T-helper 2 cell treated with Interferon-gamma antibody and Interleukin-4, amounts not matched to agents 5 μg/mL and 100 μg/mL, for 36 hours (primary cell): ENCODE measurements around the gene FGF2.

ENCODE experiments used
- DNase-seq: peaks from one replicate; pipeline ENCODE4 v3.0.0; 2021; ENCODE audit warnings: low spot score
- H3K27ac Mint-ChIP-seq: one replicate; pipeline ENCODE4 v1.8.0; 2021; ENCODE audit warnings: mild to moderate bottlenecking, mixed read lengths
- H3K27me3 Mint-ChIP-seq: one replicate; pipeline ENCODE4 v1.8.0; 2021; ENCODE audit warnings: low read depth, mixed read lengths
- H3K36me3 Mint-ChIP-seq: one replicate; pipeline ENCODE4 v1.8.0; 2021; ENCODE audit warnings: low read depth, mixed read lengths
- H3K4me1 Mint-ChIP-seq: one replicate; pipeline ENCODE4 v1.8.0; 2021; ENCODE audit warnings: low read depth, mixed read lengths
- H3K4me3 Mint-ChIP-seq: one replicate; pipeline ENCODE4 v1.8.0; 2022; ENCODE audit warnings: mild to moderate bottlenecking, moderate library complexity, mixed read lengths
- H3K9me3 Mint-ChIP-seq: one replicate; pipeline ENCODE4 v1.8.0; 2021; ENCODE audit warnings: mixed read lengths

Gene FGF2

GRCh38 chr4:122873146-122873545 lies 46.5 kb downstream of the FGF2 start:
- Mint-ChIP-seq H3K27ac (no peak overlapping the region), H3K36me3 (no peaks in the 10 kb centered on the region), H3K4me1 (peaks cover 4% of the 10 kb centered on the region), H3K27me3 (peaks cover 37% of the 10 kb centered on the region), H3K4me3 (no peak overlapping the region), H3K9me3 (no peaks in the 10 kb centered on the region)
- DNase-seq = no peak

- Mint-ChIP-seq H3K4me1 (no peaks in the 10 kb centered on the region), H3K4me3 (no peak overlapping the region), H3K27me3 (peaks cover 37% of the 10 kb centered on the region), H3K9me3 (no peaks in the 10 kb centered on the region), H3K36me3 (no peaks in the 10 kb centered on the region), H3K27ac (no peak overlapping the region)
- DNase-seq = no peak
Measured at GRCh38 chr4:122873821-122874593, 47.4 kb downstream of the FGF2 start.

DNA sequence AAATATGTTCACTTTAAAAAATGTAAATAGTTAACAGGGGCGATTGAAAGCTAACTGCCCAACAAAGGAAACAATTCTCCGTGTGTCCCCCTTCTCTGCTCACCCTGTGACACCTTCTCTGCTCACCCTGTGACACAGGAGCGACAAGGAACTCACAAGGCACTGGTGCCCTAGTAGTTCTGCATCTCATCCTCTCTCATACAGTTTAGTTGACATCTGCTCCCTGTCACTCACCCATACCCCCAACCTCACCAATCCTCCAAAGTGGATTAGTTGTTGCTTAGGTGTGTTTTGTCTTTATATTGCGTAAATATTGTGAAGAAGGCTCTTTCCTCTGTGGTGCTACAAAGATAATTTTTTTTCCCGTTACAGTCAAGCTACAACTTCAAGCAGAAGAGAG lies 49.3 kb downstream of the FGF2 start:
- Mint-ChIP-seq H3K27me3 (peaks cover 23% of the 10 kb centered on the region), H3K4me3 (no peak overlapping the region), H3K9me3 (peaks cover 3% of the 10 kb centered on the region), H3K27ac (no peak overlapping the region), H3K36me3 (peaks cover 3% of the 10 kb centered on the region), H3K4me1 (no peaks in the 10 kb centered on the region)
- DNase-seq = no peak

DNA sequence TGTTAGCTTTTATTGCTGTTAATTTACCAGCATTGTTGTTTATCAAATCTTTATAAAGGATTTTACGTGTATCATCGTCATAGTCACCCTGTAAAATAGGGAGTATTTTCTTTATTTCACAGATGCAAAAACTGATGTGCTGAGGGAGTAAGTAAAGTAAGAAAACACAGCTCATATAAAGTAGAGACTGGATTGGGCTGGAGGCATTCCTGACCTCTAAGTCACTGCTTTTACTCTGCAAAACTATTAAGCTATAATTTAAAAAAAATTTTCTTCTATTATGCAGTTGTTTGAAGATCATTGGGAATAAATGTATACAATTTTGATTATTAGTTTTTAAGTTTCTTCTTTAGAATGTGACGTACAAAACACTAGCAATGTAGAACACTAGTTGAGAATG lies 49.8 kb downstream of the FGF2 start:
- Mint-ChIP-seq H3K36me3 (peaks cover 7% of the 10 kb centered on the region), H3K4me3 (no peak overlapping the region), H3K27me3 (peaks cover 22% of the 10 kb centered on the region), H3K4me1 (no peaks in the 10 kb centered on the region), H3K9me3 (peaks cover 7% of the 10 kb centered on the region), H3K27ac (no peak overlapping the region)
- DNase-seq = no peak

- Mint-ChIP-seq H3K4me1 (no peaks in the 10 kb centered on the region), H3K4me3 (no peak overlapping the region), H3K27me3 (peaks cover 3% of the 10 kb centered on the region), H3K27ac (no peak overlapping the region), H3K9me3 (peaks cover 10% of the 10 kb centered on the region), H3K36me3 (peaks cover 10% of the 10 kb centered on the region)
- DNase-seq = no peak
Measured at GRCh38 chr4:122879001-122879400, 52.4 kb downstream of the FGF2 start.

- Mint-ChIP-seq H3K36me3 (peaks cover 10% of the 10 kb centered on the region), H3K27ac (no peak overlapping the region), H3K4me1 (no peaks in the 10 kb centered on the region)
Measured at GRCh38 chr4:122882857-122883735, 56.5 kb downstream of the FGF2 start.

DNA sequence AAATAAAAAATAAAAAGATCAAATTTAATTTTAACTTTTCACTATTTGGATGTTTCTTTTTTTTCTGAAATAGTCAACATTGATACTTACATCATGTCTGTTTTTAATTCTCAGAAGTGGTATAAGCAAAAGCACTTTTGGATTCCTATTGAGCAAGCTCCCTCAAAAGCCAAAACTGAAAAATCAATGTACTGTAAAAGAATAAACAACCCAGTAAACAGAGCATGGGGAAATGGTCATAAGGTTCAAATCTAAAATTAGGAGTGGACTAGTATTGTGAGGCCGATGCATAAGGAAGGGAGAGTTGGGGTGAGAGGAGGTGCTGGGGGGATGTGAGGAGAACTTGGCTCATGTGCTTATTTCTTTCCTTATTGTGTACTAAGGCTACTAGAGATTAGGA lies 57.9 kb downstream of the FGF2 start:
- no peak overlapping the region for H3K27ac Mint-ChIP-seq
- no peak for DNase-seq
- H3K4me3 Mint-ChIP-seq = no peak overlapping the region
- H3K27me3 Mint-ChIP-seq = no peaks in the 10 kb centered on the region
- peaks cover 10% of the 10 kb centered on the region for H3K9me3 Mint-ChIP-seq
- H3K36me3 Mint-ChIP-seq = peaks cover 13% of the 10 kb centered on the region
- no peaks in the 10 kb centered on the region for H3K4me1 Mint-ChIP-seq

More at GRCh38 chr4:122882857-122883735, 56.5 kb downstream of the FGF2 start:
- no peak for DNase-seq
- Mint-ChIP-seq H3K27me3 (no peaks in the 10 kb centered on the region), H3K9me3 (peaks cover 10% of the 10 kb centered on the region), H3K4me3 (no peak overlapping the region)

DNA sequence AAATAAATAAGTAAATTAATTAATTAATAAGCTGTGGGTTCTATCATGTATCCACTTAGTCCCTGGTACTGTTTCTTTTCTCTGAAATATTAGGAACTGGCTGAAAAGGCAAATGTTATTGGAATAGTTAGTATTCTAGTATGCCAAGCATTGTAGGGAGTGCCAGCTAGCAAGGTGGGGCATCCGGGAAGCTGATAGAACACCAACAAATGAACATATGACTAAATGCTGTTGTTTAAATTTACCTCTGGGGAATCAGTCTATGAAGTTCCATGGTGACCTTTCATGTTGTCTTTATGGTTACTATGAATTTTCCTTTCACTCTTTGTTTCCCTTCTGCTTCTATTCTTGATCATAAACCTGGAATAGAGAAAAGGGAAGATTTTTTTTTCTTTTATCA lies 63.1 kb downstream of the FGF2 start:
- H3K4me3 Mint-ChIP-seq = no peak overlapping the region
- no peak for DNase-seq

DNA sequence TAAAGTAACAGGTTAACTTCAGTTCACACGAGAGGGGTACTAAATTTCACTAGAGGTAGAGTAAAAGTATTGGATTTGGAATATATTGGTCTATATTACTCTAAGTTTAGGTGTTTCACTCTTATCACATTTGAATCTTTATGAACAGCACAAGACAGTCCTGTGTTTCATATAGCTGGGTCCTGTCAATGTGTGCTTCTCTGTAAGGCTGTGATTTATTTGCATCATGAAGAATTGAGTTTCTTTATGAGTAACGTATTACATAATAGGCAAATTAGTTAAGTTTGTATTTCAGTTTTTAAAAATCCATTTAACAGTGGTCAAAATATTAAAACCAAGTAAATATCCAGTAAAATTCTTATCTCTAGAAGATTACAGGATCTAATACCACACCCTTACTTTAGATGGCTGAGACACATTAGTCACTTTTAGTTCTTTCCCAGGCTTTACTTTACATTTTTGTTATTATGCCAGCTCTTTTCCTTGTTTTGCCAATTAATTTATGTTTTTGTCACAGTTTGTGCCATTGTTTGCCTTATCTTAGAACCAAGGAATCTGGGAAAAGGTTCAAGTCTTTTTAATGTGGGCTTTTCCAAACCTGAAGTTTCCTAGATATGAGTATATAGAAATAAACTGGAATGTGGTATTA lies 63.6 kb downstream of the FGF2 start:
- no peak for DNase-seq
- Mint-ChIP-seq H3K4me1 (no peaks in the 10 kb centered on the region), H3K36me3 (peaks cover 7% of the 10 kb centered on the region), H3K4me3 (no peak overlapping the region), H3K27me3 (no peaks in the 10 kb centered on the region), H3K9me3 (no peaks in the 10 kb centered on the region), H3K27ac (no peak overlapping the region)

More for the DNA sequence above, 63.1 kb downstream of the FGF2 start:
- Mint-ChIP-seq H3K27me3 (no peaks in the 10 kb centered on the region), H3K27ac (no peak overlapping the region), H3K9me3 (no peaks in the 10 kb centered on the region), H3K4me1 (no peaks in the 10 kb centered on the region), H3K36me3 (peaks cover 7% of the 10 kb centered on the region)

- peaks cover 7% of the 10 kb centered on the region for H3K36me3 Mint-ChIP-seq
- H3K4me1 Mint-ChIP-seq = no peaks in the 10 kb centered on the region
- no peak overlapping the region for H3K4me3 Mint-ChIP-seq
- H3K9me3 Mint-ChIP-seq = no peaks in the 10 kb centered on the region
- H3K27ac Mint-ChIP-seq = no peak overlapping the region
- no peaks in the 10 kb centered on the region for H3K27me3 Mint-ChIP-seq
- DNase-seq = no peak
Measured at GRCh38 chr4:122894827-122895226, 68.2 kb downstream of the FGF2 start.

DNA sequence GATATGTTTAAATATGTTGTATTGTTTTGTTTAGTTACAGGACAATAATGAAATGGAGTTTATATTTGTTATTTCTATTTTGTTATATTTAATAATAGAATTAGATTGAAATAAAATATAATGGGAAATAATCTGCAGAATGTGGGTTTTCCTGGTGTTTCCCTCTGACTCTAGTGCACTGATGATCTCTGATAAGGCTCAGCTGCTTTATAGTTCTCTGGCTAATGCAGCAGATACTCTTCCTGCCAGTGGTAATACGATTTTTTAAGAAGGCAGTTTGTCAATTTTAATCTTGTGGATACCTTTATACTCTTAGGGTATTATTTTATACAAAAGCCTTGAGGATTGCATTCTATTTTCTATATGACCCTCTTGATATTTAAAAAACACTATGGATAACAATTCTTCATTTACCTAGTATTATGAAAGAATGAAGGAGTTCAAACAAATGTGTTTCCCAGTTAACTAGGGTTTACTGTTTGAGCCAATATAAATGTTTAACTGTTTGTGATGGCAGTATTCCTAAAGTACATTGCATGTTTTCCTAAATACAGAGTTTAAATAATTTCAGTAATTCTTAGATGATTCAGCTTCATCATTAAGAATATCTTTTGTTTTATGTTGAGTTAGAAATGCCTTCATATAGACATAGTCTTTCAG lies 68.8 kb downstream of the FGF2 start:
- Mint-ChIP-seq H3K27me3 (no peaks in the 10 kb centered on the region), H3K9me3 (no peaks in the 10 kb centered on the region), H3K4me3 (no peak overlapping the region), H3K4me1 (no peaks in the 10 kb centered on the region), H3K36me3 (peaks cover 11% of the 10 kb centered on the region), H3K27ac (no peak overlapping the region)
- no peak for DNase-seq

- DNase-seq = no peak
- Mint-ChIP-seq H3K4me3 (no peak overlapping the region), H3K9me3 (no peaks in the 10 kb centered on the region), H3K27ac (no peak overlapping the region), H3K36me3 (peaks cover 13% of the 10 kb centered on the region), H3K4me1 (no peaks in the 10 kb centered on the region), H3K27me3 (no peaks in the 10 kb centered on the region)
Measured at GRCh38 chr4:122896270-122896669, 69.6 kb downstream of the FGF2 start.

GRCh38 chr4:122898370-122899150 lies 71.9 kb downstream of the FGF2 start:
- Mint-ChIP-seq H3K27me3 (no peaks in the 10 kb centered on the region), H3K36me3 (peaks cover 8% of the 10 kb centered on the region), H3K4me1 (no peaks in the 10 kb centered on the region), H3K27ac (no peak overlapping the region), H3K4me3 (no peak overlapping the region), H3K9me3 (no peaks in the 10 kb centered on the region)
- DNase-seq = no peak
